GM18519 (cell line): ENCODE measurements around the gene ZNF487.
"Not testable (repeated sequence)": the region's sequence is repeated elsewhere in the genome, so short reads cannot be mapped to it uniquely, and the experiment has no call there.

Source experiments
- ATAC-seq: cut with Tn5 transposase; IDR thresholded peaks from one replicate; pipeline ENCODE4 v1.9.1; 2021; ENCODE audit warnings: mild to moderate bottlenecking, moderate library complexity; ENCODE audit not compliant: unreplicated experiment, low FRiP score

The ZNF487 gene

GRCh38 chr10:43403911-43404703, 32.8 kb upstream of the ZNF487 start:
- ATAC-seq, result no peak

GRCh38 chr10:43404704-43405084, 32.2 kb upstream of the ZNF487 start:
- no peak for ATAC-seq

- no peak for ATAC-seq
Measured at GRCh38 chr10:43407148-43407575, 29.7 kb upstream of the ZNF487 start.

GRCh38 chr10:43407576-43408330, 29.2 kb upstream of the ZNF487 start:
- peak; percentile 43 for ATAC-seq

- ATAC-seq, result no peak
Measured at GRCh38 chr10:43408331-43408709, 28.6 kb upstream of the ZNF487 start.

GRCh38 chr10:43408710-43409384, 28.1 kb upstream of the ZNF487 start, which contains the start of gene HNRNPF:
Gene HNRNPF, minus strand, starts transcription at chr10:43409186. Its CDS starts 21,302 bp downstream, at chr10:43387884.
- peak; percentile 53 for ATAC-seq

- no peak for ATAC-seq
Measured at GRCh38 chr10:43409385-43410109, 27.4 kb upstream of the ZNF487 start.

GRCh38 chr10:43410345-43410744, 26.6 kb upstream of the ZNF487 start:
- no peak for ATAC-seq

GRCh38 chr10:43411536-43411935, 25.4 kb upstream of the ZNF487 start:
- no peak for ATAC-seq

- no peak for ATAC-seq
Measured at GRCh38 chr10:43415544-43415943, 21.4 kb upstream of the ZNF487 start.

- ATAC-seq, result peak; percentile 27
Measured at GRCh38 chr10:43417950-43418768, 18.8 kb upstream of the ZNF487 start.

GRCh38 chr10:43419997-43420368, 16.9 kb upstream of the ZNF487 start:
- no peak for ATAC-seq

- peak; percentile 74 for ATAC-seq
Measured at GRCh38 chr10:43420369-43421200, 16.3 kb upstream of the ZNF487 start.

GRCh38 chr10:43421201-43421507, 15.8 kb upstream of the ZNF487 start:
- ATAC-seq, result no peak

- ATAC-seq, result no peak
Measured at GRCh38 chr10:43421519-43421918, 15.4 kb upstream of the ZNF487 start.

- ATAC-seq, result not testable (repeated sequence)
Measured at GRCh38 chr10:43421944-43422343, 15.0 kb upstream of the ZNF487 start.

- ATAC-seq, result no peak
Measured at GRCh38 chr10:43424416-43424815, 12.5 kb upstream of the ZNF487 start.

- ATAC-seq, result not testable (repeated sequence)
Measured at GRCh38 chr10:43426476-43426875, 10.4 kb upstream of the ZNF487 start.
